SU-DHL-6 (cell line): ENCODE measurements around the gene MIOS.

ENCODE experiments used
- H2AFZ ChIP-seq: fragments of 200-600 bp; sonication (generic); 2 replicates; pipeline ENCODE4 v1.6.1; 2014; ENCODE audit warnings: low read depth, mild to moderate bottlenecking, moderate library complexity, mixed read lengths, antibody characterized with exemption, low read length; ENCODE audit not compliant: severe bottlenecking
- H3F3A ChIP-seq: fragments of 200-600 bp; shearing (Covaris generic); 2 replicates; pipeline ENCODE4 v1.6.0; 2016; ENCODE audit warnings: antibody characterized with exemption, mild to moderate bottlenecking; ENCODE audit not compliant: insufficient read depth
- H3K27ac ChIP-seq: fragments of 200-600 bp; sonication (generic); 2 replicates; pipeline ENCODE4 v1.5.1; 2016; ENCODE audit warnings: low read depth, mild to moderate bottlenecking, low read length, moderate library complexity, mixed read lengths
- H3K27me3 ChIP-seq: fragments of 200-600 bp; sonication (generic), shearing (Covaris generic); 2 replicates; pipeline ENCODE4 v1.6.0; 2014; ENCODE audit warnings: mild to moderate bottlenecking, low read length
- H3K36me3 ChIP-seq: fragments of 200-600 bp; sonication (generic); 2 replicates; pipeline ENCODE4 v1.6.1; 2014; ENCODE audit warnings: mild to moderate bottlenecking, low read length, mixed read lengths
- H3K4me2 ChIP-seq: fragments of 300-600, 200-600 bp; shearing (Covaris generic), sonication (generic); 2 replicates; pipeline ENCODE4 v1.6.0; 2014; ENCODE audit warnings: low read length, low read depth, mild to moderate bottlenecking; ENCODE audit not compliant: poor library complexity, severe bottlenecking
- H3K4me3 ChIP-seq: fragments of 200-600 bp; sonication (generic); 2 replicates; pipeline ENCODE4 v1.5.1; 2014; ENCODE audit warnings: antibody characterized with exemption, low read length, mild to moderate bottlenecking, mixed read lengths; ENCODE audit not compliant: insufficient read depth, poor library complexity, severe bottlenecking
- H3K79me2 ChIP-seq: fragments of 200-600 bp; sonication (generic); 2 replicates; pipeline ENCODE4 v1.6.1; 2014; ENCODE audit warnings: mild to moderate bottlenecking, low read length, moderate library complexity; ENCODE audit not compliant: insufficient read depth
- H3K9ac ChIP-seq: fragments of 200-600 bp; sonication (generic); 2 replicates; pipeline ENCODE4 v1.7.0; 2014; ENCODE audit warnings: mild to moderate bottlenecking, low read length
- H3K9me2 ChIP-seq: fragments of 200-600 bp; sonication (generic); replicated peaks from 2 replicates; pipeline ENCODE4 v1.6.1; 2014; ENCODE audit warnings: low read length; ENCODE audit not compliant: insufficient read depth
- H3K9me3 ChIP-seq: fragments of 200-600 bp; sonication (generic); 2 replicates; pipeline ENCODE4 v1.6.1; 2014; ENCODE audit warnings: low read length, mixed read lengths; ENCODE audit not compliant: insufficient read depth
- H4K20me1 ChIP-seq: fragments of 200-600 bp; sonication (generic); 2 replicates; pipeline ENCODE4 v1.6.1; 2014; ENCODE audit warnings: low read depth, mild to moderate bottlenecking, antibody characterized with exemption, low read length, moderate library complexity, mixed read lengths
- EZH2phosphoT487 ChIP-seq: fragments of 200-600 bp; sonication (generic), shearing (Covaris generic); conservative IDR thresholded peaks from 2 replicates; pipeline ENCODE4 v1.6.1; 2018; ENCODE audit warnings: mild to moderate bottlenecking, antibody characterized with exemption, low read length, moderate library complexity, mixed read lengths
- TF ChIP-seq, protein P1 (sequence below): fragments of 200-600 bp; sonication (generic); IDR thresholded peaks from one replicate; pipeline ENCODE4 v1.5.1; 2017; ENCODE audit warnings: antibody characterized with exemption, mild to moderate bottlenecking, low read length, moderate library complexity; ENCODE audit not compliant: insufficient read depth, poor library complexity, severe bottlenecking

The MIOS gene

DNA sequence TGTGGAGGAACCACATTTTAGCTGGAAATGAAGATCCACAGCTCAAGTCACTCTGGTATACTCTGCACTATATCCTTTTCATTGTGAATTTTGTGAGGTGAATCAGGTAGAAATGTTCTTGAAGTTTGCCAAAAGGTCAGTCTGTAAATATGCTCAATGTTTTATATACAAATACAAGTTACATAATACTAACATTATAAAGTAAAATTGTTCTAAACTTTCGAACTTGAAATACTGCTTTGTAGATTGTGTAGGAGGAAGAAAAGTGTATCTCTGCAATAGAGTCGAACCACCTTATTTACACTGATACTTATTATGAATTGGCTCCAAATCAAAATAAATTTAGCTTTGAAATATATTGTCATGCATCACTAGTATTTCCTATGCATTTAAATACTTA, 7.0 kb downstream of the MIOS start:
- Histone ChIP-seq H3F3A (peaks cover 13% of the 10 kb centered on the region), H3K27me3 (no peaks in the 10 kb centered on the region), H2AFZ (no peak overlapping the region), H3K79me2 (peaks cover 91% of the 10 kb centered on the region), H3K27ac (no peak overlapping the region), H3K4me3 (no peak overlapping the region), H3K9me2 (no peaks in the 10 kb centered on the region), H3K36me3 (peaks cover 40% of the 10 kb centered on the region; the same call in 1 of the 2 replicates), H3K9me3 (no peaks in the 10 kb centered on the region), H3K9ac (no peak overlapping the region), H3K4me2 (no peak overlapping the region), H4K20me1 (peaks cover 14% of the 10 kb centered on the region; the same call in 1 of the 2 replicates)
- TF ChIP-seq, protein P1, sequence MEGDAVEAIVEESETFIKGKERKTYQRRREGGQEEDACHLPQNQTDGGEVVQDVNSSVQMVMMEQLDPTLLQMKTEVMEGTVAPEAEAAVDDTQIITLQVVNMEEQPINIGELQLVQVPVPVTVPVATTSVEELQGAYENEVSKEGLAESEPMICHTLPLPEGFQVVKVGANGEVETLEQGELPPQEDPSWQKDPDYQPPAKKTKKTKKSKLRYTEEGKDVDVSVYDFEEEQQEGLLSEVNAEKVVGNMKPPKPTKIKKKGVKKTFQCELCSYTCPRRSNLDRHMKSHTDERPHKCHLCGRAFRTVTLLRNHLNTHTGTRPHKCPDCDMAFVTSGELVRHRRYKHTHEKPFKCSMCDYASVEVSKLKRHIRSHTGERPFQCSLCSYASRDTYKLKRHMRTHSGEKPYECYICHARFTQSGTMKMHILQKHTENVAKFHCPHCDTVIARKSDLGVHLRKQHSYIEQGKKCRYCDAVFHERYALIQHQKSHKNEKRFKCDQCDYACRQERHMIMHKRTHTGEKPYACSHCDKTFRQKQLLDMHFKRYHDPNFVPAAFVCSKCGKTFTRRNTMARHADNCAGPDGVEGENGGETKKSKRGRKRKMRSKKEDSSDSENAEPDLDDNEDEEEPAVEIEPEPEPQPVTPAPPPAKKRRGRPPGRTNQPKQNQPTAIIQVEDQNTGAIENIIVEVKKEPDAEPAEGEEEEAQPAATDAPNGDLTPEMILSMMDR = no peak
- TF ChIP-seq EZH2phosphoT487 = no peak

DNA sequence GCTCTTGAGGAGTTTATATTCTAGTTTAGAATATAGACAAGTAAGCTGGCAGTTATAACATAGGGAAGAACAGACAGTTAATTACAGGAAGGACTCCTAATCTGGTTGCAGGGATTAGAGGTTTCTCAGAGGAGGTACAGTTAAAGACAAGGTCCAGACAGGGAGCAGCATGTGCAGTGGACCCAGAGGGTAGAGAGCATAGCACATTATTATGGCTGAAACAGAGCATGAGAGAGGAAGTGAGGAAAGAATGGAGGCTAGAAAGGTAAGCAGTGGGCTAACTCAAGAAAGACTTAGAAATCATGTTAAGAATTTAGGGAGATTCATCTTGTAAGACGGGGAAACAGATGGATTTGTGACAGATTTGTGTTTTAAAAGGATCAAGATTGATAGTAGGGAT, 9.7 kb downstream of the MIOS start:
- H3K79me2 ChIP-seq = peaks cover 80% of the 10 kb centered on the region
- no peaks in the 10 kb centered on the region for H3F3A ChIP-seq
- peaks cover 17% of the 10 kb centered on the region; the same call in 1 of the 2 replicates for H4K20me1 ChIP-seq
- H3K9me3 ChIP-seq = no peaks in the 10 kb centered on the region
- no peaks in the 10 kb centered on the region for H3K9me2 ChIP-seq
- H3K36me3 ChIP-seq = peaks cover 48% of the 10 kb centered on the region; the same call in 1 of the 2 replicates
- H3K4me2 ChIP-seq = no peak overlapping the region
- H3K27ac ChIP-seq = no peak overlapping the region
- H3K27me3 ChIP-seq = no peaks in the 10 kb centered on the region
- TF ChIP-seq, protein P1 = no peak
- TF ChIP-seq EZH2phosphoT487 = no peak
- H3K4me3 ChIP-seq = no peak overlapping the region
- no peak overlapping the region for H3K9ac ChIP-seq
- no peak overlapping the region for H2AFZ ChIP-seq

DNA sequence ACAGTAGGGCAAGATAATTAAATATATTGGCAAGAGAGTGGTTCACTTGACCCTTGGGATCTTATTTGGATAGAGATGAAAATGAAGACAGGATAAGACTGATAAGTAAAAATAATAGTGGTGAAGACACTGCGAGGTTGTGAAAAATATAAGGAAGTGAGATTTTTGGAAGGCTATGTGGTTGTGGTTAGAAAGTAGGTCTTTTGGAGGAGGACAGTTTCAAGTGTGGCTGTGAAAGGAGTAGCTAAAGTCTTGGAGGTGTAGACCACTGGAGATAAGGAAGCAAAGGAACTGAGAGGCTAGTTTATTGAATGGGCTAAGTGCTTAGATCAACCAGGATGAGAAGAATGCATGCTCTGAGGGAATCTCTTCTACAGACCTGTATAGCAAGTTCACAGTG, 11.2 kb downstream of the MIOS start:
- Histone ChIP-seq H4K20me1 (peaks cover 17% of the 10 kb centered on the region; the same call in 1 of the 2 replicates), H3K27ac (no peak overlapping the region), H3F3A (peaks cover 4% of the 10 kb centered on the region; the same call in 1 of the 2 replicates), H3K79me2 (peaks cover 76% of the 10 kb centered on the region), H3K27me3 (no peaks in the 10 kb centered on the region), H3K36me3 (peaks cover 44% of the 10 kb centered on the region; the same call in 1 of the 2 replicates), H3K9me2 (no peaks in the 10 kb centered on the region), H3K4me2 (no peak overlapping the region), H3K9me3 (no peaks in the 10 kb centered on the region), H3K9ac (no peak overlapping the region), H2AFZ (no peak overlapping the region), H3K4me3 (no peak overlapping the region)
- TF ChIP-seq EZH2phosphoT487 = no peak
- TF ChIP-seq, protein P1 = no peak
